ENCODE measurements around the gene CADM4. TPM values are rescaled to one million over a fixed set of nuclear protein-coding genes. Genes with fewer than 3 reads are reported as not detected.

CADM4 gene
- total and polyA plus RNA-seq, 9 of the 15 experiments (the other 6 are each of a cell fraction or from before 2014, with no cell fraction given): 0.03 to 4.6 (median 1.3) TPM

GRCh38 chr19:43591904-43592772, 47.5 kb downstream of the CADM4 start (continued):
- no peak for TF ChIP-seq ZBTB40 (IDR thresholded peaks at IDR 0.05)
- TF ChIP-seq ZBTB40 (CRISPR knock-in tag; IDR thresholded peaks at IDR 0.05): no peak
- no peak for TF ChIP-seq ZSCAN32 (CRISPR knock-in tag; IDR thresholded peaks at IDR 0.05)
